NOMO-1 treated with DMSO at 0.1 percent for 48 hours (cell line): ENCODE results near the gene SLC22A13.
"Not testable (repeated sequence)": the region's sequence is repeated elsewhere in the genome, so short reads cannot be mapped to it uniquely, and the experiment has no call there.

Source experiments
- DNase-seq: peaks from one replicate; lab custom pipeline; 2025; ENCODE audit not compliant: unreplicated experiment; lab: John Stamatoyannopoulos, UW

Gene SLC22A13

GRCh38 chr3:38297537-38297936, 31.9 kb downstream of the SLC22A13 start:
- DNase-seq: no peak

- DNase-seq: no peak
Measured at GRCh38 chr3:38297947-38298711, 32.5 kb downstream of the SLC22A13 start.

GRCh38 chr3:38306941-38307340, 41.3 kb downstream of the SLC22A13 start:
- no peak for DNase-seq

- no peak for DNase-seq
Measured at GRCh38 chr3:38307599-38307998, 42.0 kb downstream of the SLC22A13 start.

GRCh38 chr3:38308456-38308855, 42.8 kb downstream of the SLC22A13 start:
- DNase-seq: no peak

- DNase-seq: peak; percentile 86
Measured at GRCh38 chr3:38311476-38311875, 45.9 kb downstream of the SLC22A13 start.

- no peak for DNase-seq
Measured at GRCh38 chr3:38311941-38312340, 46.3 kb downstream of the SLC22A13 start.

- DNase-seq: no peak
Measured at GRCh38 chr3:38312356-38312755, 46.7 kb downstream of the SLC22A13 start.

GRCh38 chr3:38313263-38313662, 47.7 kb downstream of the SLC22A13 start:
- no peak for DNase-seq

- peak; percentile 25 for DNase-seq
Measured at GRCh38 chr3:38313695-38314094, 48.1 kb downstream of the SLC22A13 start.

GRCh38 chr3:38314112-38314763, 48.6 kb downstream of the SLC22A13 start:
- DNase-seq: no peak

GRCh38 chr3:38314764-38315487, 49.3 kb downstream of the SLC22A13 start:
- no peak for DNase-seq

- no peak for DNase-seq
Measured at GRCh38 chr3:38315488-38316230, 50.0 kb downstream of the SLC22A13 start.

GRCh38 chr3:38316356-38317191, 51.0 kb downstream of the SLC22A13 start:
- DNase-seq: no peak

- peak; percentile 15 for DNase-seq
Measured at GRCh38 chr3:38317192-38317759, 51.7 kb downstream of the SLC22A13 start.

- no peak for DNase-seq
Measured at GRCh38 chr3:38318766-38319671, 53.4 kb downstream of the SLC22A13 start.

GRCh38 chr3:38320638-38321037, 55.0 kb downstream of the SLC22A13 start:
- DNase-seq: not testable (repeated sequence)

GRCh38 chr3:38323060-38323459, 57.4 kb downstream of the SLC22A13 start:
- no peak for DNase-seq

GRCh38 chr3:38325256-38325655, 59.6 kb downstream of the SLC22A13 start:
- DNase-seq: no peak
